Measurements from ENCODE around the gene MIEF2. TPM values are rescaled to one million over a fixed set of nuclear protein-coding genes. Genes with fewer than 3 reads are reported as not detected.

MIEF2 gene
- total and polyA plus RNA-seq, 3 experiments from 2014 or later, result 5.5 to 14.1 (median 5.6) TPM

- H3K36me3 Mint-ChIP-seq, result peaks cover 0 to 31% (median 3%) of the 10 kb centered on the region in 3 donors
- H3K4me1 Mint-ChIP-seq, result peaks cover 16 to 34% (median 24%) of the 10 kb centered on the region in 3 donors
- peak overlapping the region in 3 of 7 donors; percentile 7 to 69 (median 37) for H3K4me3 Mint-ChIP-seq
- DNase-seq, result no peak
- Histone ChIP-seq H3K27ac (ENCODE audit: low read depth, low read length) (no peak overlapping the region), H3K36me3 (ENCODE audit: insufficient read depth, low read length) (peaks cover 13% of the 10 kb centered on the region), H3K9me3 (ENCODE audit: low read length) (no peaks in the 10 kb centered on the region), H3K4me1 (ENCODE audit: insufficient read depth, low read length) (peaks cover 8% of the 10 kb centered on the region), H3K4me3 (ENCODE audit: low read length) (no peak overlapping the region), H3K27me3 (ENCODE audit: insufficient read depth, low read length, poor library complexity, severe bottlenecking) (no peaks in the 10 kb centered on the region)
- H3K9me3 Mint-ChIP-seq, result no peaks in the 10 kb centered on the region
- CTCF ChIA-PET, result no interaction called here
- H3K27ac Mint-ChIP-seq, result peak overlapping the region in 3 of 8 donors; percentile 30 to 68 (median 65)
- POLR2A ChIA-PET, result no interaction called here
- H3K27me3 Mint-ChIP-seq, result no peaks in the 10 kb centered on the region
These were observed 6.9 kb downstream of the MIEF2 start for GRCh38 chr17:18267366-18267765.

- H3K27ac Mint-ChIP-seq, result peak overlapping the region in 3 of 8 donors; percentile 19 to 26 (median 23)
- CTCF ChIA-PET, result interaction anchor here (1.1 kb wide), 1 partner anchor 14 kb away, joined by 4 read pairs; no protein-coding TSS in a partner anchor
- peaks cover 13% of the 10 kb centered on the region for H3K36me3 ChIP-seq (ENCODE audit: insufficient read depth, low read length)
- H3K27ac ChIP-seq (ENCODE audit: low read depth, low read length), result no peak overlapping the region
- no peaks in the 10 kb centered on the region for H3K9me3 Mint-ChIP-seq
- peaks cover 16 to 27% (median 24%) of the 10 kb centered on the region in 3 donors for H3K4me1 Mint-ChIP-seq
- POLR2A ChIA-PET, result no interaction called here
- H3K9me3 ChIP-seq (ENCODE audit: low read length), result no peaks in the 10 kb centered on the region
- H3K36me3 Mint-ChIP-seq, result peaks cover 0 to 30% (median 3%) of the 10 kb centered on the region in 3 donors
- no peaks in the 10 kb centered on the region for H3K27me3 ChIP-seq (ENCODE audit: insufficient read depth, low read length, poor library complexity, severe bottlenecking)
- peaks cover 8% of the 10 kb centered on the region for H3K4me1 ChIP-seq (ENCODE audit: insufficient read depth, low read length)
- no peak overlapping the region for H3K4me3 ChIP-seq (ENCODE audit: low read length)
- H3K4me3 Mint-ChIP-seq, result peak overlapping the region in 4 of 7 donors; percentile 5 to 69 (median 20)
- DNase-seq, result no peak
- no peaks in the 10 kb centered on the region for H3K27me3 Mint-ChIP-seq
These were observed 7.7 kb downstream of the MIEF2 start for GRCh38 chr17:18267927-18268711.

GRCh38 chr17:18270046-18270931, 9.8 kb downstream of the MIEF2 start:
- no peaks in the 10 kb centered on the region for H3K27me3 ChIP-seq (ENCODE audit: insufficient read depth, low read length, poor library complexity, severe bottlenecking)
- Mint-ChIP-seq H3K4me1 (peaks cover 14 to 25% (median 24%) of the 10 kb centered on the region in 3 donors), H3K27ac (peak overlapping the region in 2 of 8 donors; percentile 48 to 66), H3K9me3 (no peaks in the 10 kb centered on the region), H3K4me3 (no peak overlapping the region), H3K36me3 (peaks cover 0 to 29% (median 0%) of the 10 kb centered on the region in 3 donors), H3K27me3 (no peaks in the 10 kb centered on the region)
- H3K4me1 ChIP-seq (ENCODE audit: insufficient read depth, low read length), result peaks cover 8% of the 10 kb centered on the region
- CTCF ChIA-PET, result interaction anchor here (0.9 kb wide), 1 partner anchor 11 kb away, joined by 3 read pairs; the partner anchor contains the start of gene FLII
- H3K36me3 ChIP-seq (ENCODE audit: insufficient read depth, low read length), result peaks cover 8% of the 10 kb centered on the region
- POLR2A ChIA-PET, result interaction anchor here (1.1 kb wide), 1 partner anchor 48 kb away, joined by 3 read pairs; no protein-coding TSS in a partner anchor
- no peak overlapping the region for H3K27ac ChIP-seq (ENCODE audit: low read depth, low read length)
- no peak for DNase-seq
- no peak overlapping the region for H3K4me3 ChIP-seq (ENCODE audit: low read length)
- no peaks in the 10 kb centered on the region for H3K9me3 ChIP-seq (ENCODE audit: low read length)

GRCh38 chr17:18277076-18277475, 16.6 kb downstream of the MIEF2 start:
- Histone ChIP-seq H3K9me3 (ENCODE audit: low read length) (no peaks in the 10 kb centered on the region), H3K27me3 (ENCODE audit: insufficient read depth, low read length, poor library complexity, severe bottlenecking) (no peaks in the 10 kb centered on the region), H3K36me3 (ENCODE audit: insufficient read depth, low read length) (peaks cover 41% of the 10 kb centered on the region), H3K4me3 (ENCODE audit: low read length) (no peak overlapping the region), H3K4me1 (ENCODE audit: insufficient read depth, low read length) (no peaks in the 10 kb centered on the region), H3K27ac (ENCODE audit: low read depth, low read length) (no peak overlapping the region)
- ChIA-PET POLR2A (no interaction called here), CTCF (interaction anchor here (1.4 kb wide), 1 partner anchor 60 kb away, joined by 3 read pairs; no protein-coding TSS in a partner anchor)
- Mint-ChIP-seq H3K4me3 (no peak overlapping the region), H3K4me1 (peaks cover 0 to 2% (median 0%) of the 10 kb centered on the region in 3 donors), H3K9me3 (no peaks in the 10 kb centered on the region), H3K27ac (no peak overlapping the region), H3K27me3 (no peaks in the 10 kb centered on the region), H3K36me3 (peaks cover 0 to 74% (median 5%) of the 10 kb centered on the region in 3 donors)
- no peak for DNase-seq

- Histone ChIP-seq H3K27me3 (ENCODE audit: insufficient read depth, low read length, poor library complexity, severe bottlenecking) (no peaks in the 10 kb centered on the region), H3K4me3 (ENCODE audit: low read length) (no peak overlapping the region), H3K36me3 (ENCODE audit: insufficient read depth, low read length) (peaks cover 55% of the 10 kb centered on the region), H3K27ac (ENCODE audit: low read depth, low read length) (no peak overlapping the region), H3K9me3 (ENCODE audit: low read length) (no peaks in the 10 kb centered on the region), H3K4me1 (ENCODE audit: insufficient read depth, low read length) (no peaks in the 10 kb centered on the region)
- Mint-ChIP-seq H3K4me3 (no peak overlapping the region), H3K36me3 (peaks cover 0 to 82% (median 8%) of the 10 kb centered on the region in 3 donors), H3K27me3 (no peaks in the 10 kb centered on the region), H3K4me1 (no peaks in the 10 kb centered on the region), H3K9me3 (no peaks in the 10 kb centered on the region), H3K27ac (no peak overlapping the region)
- DNase-seq, result no peak
- POLR2A ChIA-PET, result no interaction called here
- CTCF ChIA-PET, result no interaction called here
These were observed 18.4 kb downstream of the MIEF2 start for GRCh38 chr17:18278867-18279266.

GRCh38 chr17:18280249-18280648, 19.8 kb downstream of the MIEF2 start:
- Histone ChIP-seq H3K4me1 (ENCODE audit: insufficient read depth, low read length) (no peaks in the 10 kb centered on the region), H3K4me3 (ENCODE audit: low read length) (no peak overlapping the region), H3K9me3 (ENCODE audit: low read length) (no peaks in the 10 kb centered on the region), H3K36me3 (ENCODE audit: insufficient read depth, low read length) (peaks cover 57% of the 10 kb centered on the region), H3K27ac (ENCODE audit: low read depth, low read length) (no peak overlapping the region), H3K27me3 (ENCODE audit: insufficient read depth, low read length, poor library complexity, severe bottlenecking) (no peaks in the 10 kb centered on the region)
- ChIA-PET POLR2A (no interaction called here), CTCF (no interaction called here)
- Mint-ChIP-seq H3K27ac (no peak overlapping the region), H3K36me3 (peaks cover 0 to 85% (median 11%) of the 10 kb centered on the region in 3 donors), H3K4me3 (no peak overlapping the region), H3K27me3 (no peaks in the 10 kb centered on the region), H3K4me1 (no peaks in the 10 kb centered on the region), H3K9me3 (no peaks in the 10 kb centered on the region)
- DNase-seq, result no peak

GRCh38 chr17:18280766-18281371, 20.4 kb downstream of the MIEF2 start:
- H3K27ac Mint-ChIP-seq, result no peak overlapping the region
- no peaks in the 10 kb centered on the region for H3K4me1 ChIP-seq (ENCODE audit: insufficient read depth, low read length)
- no peaks in the 10 kb centered on the region for H3K27me3 ChIP-seq (ENCODE audit: insufficient read depth, low read length, poor library complexity, severe bottlenecking)
- H3K27me3 Mint-ChIP-seq, result no peaks in the 10 kb centered on the region
- H3K36me3 Mint-ChIP-seq, result peaks cover 3 to 88% (median 12%) of the 10 kb centered on the region in 3 donors
- H3K4me1 Mint-ChIP-seq, result no peaks in the 10 kb centered on the region
- no peak overlapping the region for H3K4me3 Mint-ChIP-seq
- no peaks in the 10 kb centered on the region for H3K9me3 ChIP-seq (ENCODE audit: low read length)
- POLR2A ChIA-PET, result no interaction called here
- no peak for DNase-seq
- H3K9me3 Mint-ChIP-seq, result no peaks in the 10 kb centered on the region
- CTCF ChIA-PET, result no interaction called here
- H3K36me3 ChIP-seq (ENCODE audit: insufficient read depth, low read length), result peaks cover 60% of the 10 kb centered on the region
- no peak overlapping the region for H3K27ac ChIP-seq (ENCODE audit: low read depth, low read length)
- no peak overlapping the region for H3K4me3 ChIP-seq (ENCODE audit: low read length)
